B cell (primary cell): ENCODE measurements around the gene COMT. TPM values are rescaled to one million over a fixed set of nuclear protein-coding genes. Genes with fewer than 3 reads are reported as not detected.

Experiments
- ATAC-seq: fragments of 200-7000 bp; cut with Tn5 transposase; one replicate; pipeline ENCODE4 v1.10.0; 2021; ENCODE audit warnings: low read depth, mild to moderate bottlenecking, moderate number of reproducible peaks, moderate library complexity
- CTCF ChIA-PET: fragments of 350-600 bp; sonication (Branson Sonifier 250); formaldehyde crosslinking; loops from one replicate; lab custom pipeline; 2021; ENCODE audit warnings: antibody characterized with exemption, inconsistent platforms; lab: Charles Lee
- POLR2A ChIA-PET: fragments of 350-600 bp; sonication (Branson Sonifier 250); formaldehyde crosslinking; loops from one replicate; lab custom pipeline; 2021; ENCODE audit warnings: antibody characterized with exemption; lab: Charles Lee
- DNase-seq: peaks from one replicate; pipeline ENCODE4 v3.0.0; 2013
- H2AFZ ChIP-seq: 2 replicates; pipeline ENCODE4 v1.6.1; 2012; ENCODE audit warnings: mild to moderate bottlenecking, low read depth, low read length; ENCODE audit not compliant: insufficient read depth, poor library complexity, severe bottlenecking
- H3K27ac ChIP-seq, 2 donors: 1 replicate in 1 of 2; 2 replicates in 1 of 2; pipeline ENCODE4 v1.5.1; 2012 to 2013; ENCODE audit warnings: low read length in 2 of 2, mild to moderate bottlenecking in 2 of 2, moderate library complexity in 1 of 2
- H3K27me3 ChIP-seq, 4 experiments: fragments of 200-600 bp in 1 of 4; sonication (generic) in 1 of 4; replicated peaks in 1 of 4; 1 replicate in 2 of 4; 2 replicates in 2 of 4; pipeline versions ENCODE4 v1.6.1 to v1.7.0; 2013 to 2016; ENCODE audit warnings: low read length in 3 of 4, mild to moderate bottlenecking in 2 of 4, mixed read lengths in 1 of 4, moderate library complexity in 1 of 4; ENCODE audit not compliant: insufficient read depth in 4 of 4, control insufficient read depth in 3 of 4; ENCODE audit errors: control extremely low read depth in 1 of 4
- H3K36me3 ChIP-seq, 2 experiments: replicated peaks in 1 of 2; 1 replicate in 1 of 2; 2 replicates in 1 of 2; pipeline versions ENCODE4 v1.6.1 to v1.7.1; 2013; ENCODE audit warnings: low read length in 1 of 2; ENCODE audit not compliant: insufficient read depth in 2 of 2, control insufficient read depth in 1 of 2; ENCODE audit errors: control extremely low read depth in 1 of 2, extremely low read depth in 1 of 2
- H3K4me1 ChIP-seq, 2 donors: fragments of 200-600 bp in 1 of 2; sonication (generic) in 1 of 2; 1 replicate in 1 of 2; 2 replicates in 1 of 2; pipeline versions ENCODE4 v1.5.1 to v1.6.1; 2013 to 2017; ENCODE audit warnings: low read length in 2 of 2; ENCODE audit not compliant: control insufficient read depth in 2 of 2, insufficient read depth in 2 of 2
- H3K4me2 ChIP-seq: replicated peaks from 2 replicates; pipeline ENCODE3; 2012; ENCODE audit warnings: mild to moderate bottlenecking, low read depth, low read length; ENCODE audit not compliant: poor library complexity, severe bottlenecking
- H3K4me3 ChIP-seq, 5 experiments: fragments of 200-600 bp in 1 of 5; sonication (generic) in 1 of 5; 1 replicate in 3 of 5; 2 replicates in 2 of 5; pipeline versions ENCODE4 v1.5.1 to v1.7.0; 2011 to 2016; ENCODE audit warnings: low read length in 4 of 5, mild to moderate bottlenecking in 4 of 5, low read depth in 2 of 5, control low read depth in 1 of 5, moderate library complexity in 1 of 5; ENCODE audit not compliant: insufficient read depth in 1 of 5; ENCODE audit errors: control extremely low read depth in 1 of 5, extremely low read depth in 1 of 5
- H3K79me2 ChIP-seq: fragments of 200-600 bp; sonication (generic); one replicate; pipeline ENCODE4 v1.6.0; 2016; ENCODE audit warnings: low read length; ENCODE audit not compliant: control insufficient read depth, insufficient read depth
- H3K9ac ChIP-seq: fragments of 200-600 bp; sonication (generic); 2 replicates; pipeline ENCODE4 v1.6.1; 2017; ENCODE audit warnings: mild to moderate bottlenecking, low read length, moderate library complexity
- H3K9me3 ChIP-seq, 3 donors: one replicate each; pipeline versions ENCODE4 v1.6.1 to v1.7.1; 2013; ENCODE audit warnings: low read length in 2 of 3; ENCODE audit not compliant: control insufficient read depth in 2 of 3, insufficient read depth in 1 of 3; ENCODE audit errors: control extremely low read depth in 1 of 3
- H4K20me1 ChIP-seq: 2 replicates; pipeline ENCODE4 v1.6.0; 2012; ENCODE audit warnings: mild to moderate bottlenecking, low read length; ENCODE audit not compliant: insufficient read depth, control insufficient read depth, poor library complexity, severe bottlenecking
- H3K27ac Mint-ChIP-seq: one replicate; pipeline ENCODE4 v1.8.0; 2021; ENCODE audit warnings: mixed read lengths
- H3K27me3 Mint-ChIP-seq: one replicate; pipeline ENCODE4 v1.8.0; 2021; ENCODE audit warnings: mixed read lengths
- H3K4me1 Mint-ChIP-seq: one replicate; pipeline ENCODE4 v1.8.0; 2021; ENCODE audit warnings: mixed read lengths
- H3K4me3 Mint-ChIP-seq: one replicate; pipeline ENCODE4 v1.8.0; 2021; ENCODE audit warnings: mixed read lengths
- H3K9me3 Mint-ChIP-seq: one replicate; pipeline ENCODE4 v1.8.0; 2022; ENCODE audit warnings: mixed read lengths; ENCODE audit not compliant: insufficient read depth
- EZH2 ChIP-seq: IDR thresholded peaks from 2 replicates; pipeline ENCODE4 v1.6.1; 2012; ENCODE audit warnings: borderline replicate concordance, low read depth, mild to moderate bottlenecking, moderate library complexity, low read length; ENCODE audit not compliant: insufficient read depth, poor library complexity, severe bottlenecking
- WGBS: methylation state at CpG from one replicate; pipeline ENCODE4 v1.1.5; 2013; ENCODE audit warnings: missing lambda C conversion rate; ENCODE audit not compliant: insufficient coverage; 5-methylcytosine and 5-hydroxymethylcytosine counted together
- intact Hi-C: fragments of 100-400 bp; cut with micrococcal nuclease; formaldehyde crosslinking; loops from one replicate; pipeline ENCODE4 v1.10.0; 2022
- polyA plus RNA-seq: library from polyadenylated mRNA; depleted of rRNA; stranded (reverse); fragments of >200 nt; gene quantifications from 2 replicates; pipeline ENCODE4 v1.2.3, GENCODE V29; 2012
- total RNA-seq, 2 donors: library from RNA; stranded (reverse); fragments of 120-200 nt in 1 of 2; gene quantifications; 1 replicate in 1 of 2; 2 replicates in 1 of 2; pipeline versions ENCODE4 v1.2.3 to v1.2.4, GENCODE V29; 2013 to 2022
- TF ChIP-seq, protein P1 (sequence below): fragments of 200-600 bp; IDR thresholded peaks from one replicate; pipeline ENCODE4 v1.8.0; 2022; ENCODE audit warnings: antibody characterized with exemption, mild to moderate bottlenecking

COMT gene
- total and polyA plus RNA-seq, 2 donors (not counting 1 experiment from before 2014, with no cell fraction given), result 32.6 to 58.3 TPM

GRCh38 chr22:19982991-19983578, 41.5 kb downstream of the COMT start:
- intact Hi-C loops, result loop anchor here (5.0 kb wide), 1 partner anchor 599 kb away; no protein-coding TSS in a partner anchor
- H3K27me3 Mint-ChIP-seq, result no peaks in the 10 kb centered on the region
- Histone ChIP-seq H2AFZ (no peak overlapping the region), H3K9ac (no peak overlapping the region), H4K20me1 (no peaks in the 10 kb centered on the region), H3K27ac (no peak overlapping the region), H3K4me1 (peaks cover 10 to 13% of the 10 kb centered on the region in 2 donors), H3K36me3 (no peaks in the 10 kb centered on the region), H3K9me3 (peaks cover 0 to 4% (median 0%) of the 10 kb centered on the region in 3 donors), H3K4me3 (no peak overlapping the region), H3K79me2 (no peaks in the 10 kb centered on the region), H3K27me3 (peaks cover 0 to 11% (median 0%) of the 10 kb centered on the region in 4 experiments), H3K4me2 (no peak overlapping the region)
- H3K4me3 Mint-ChIP-seq, result no peak overlapping the region
- no peaks in the 10 kb centered on the region for H3K9me3 Mint-ChIP-seq
- H3K4me1 Mint-ChIP-seq, result peaks cover 7% of the 10 kb centered on the region
- ChIA-PET CTCF (no interaction called here), POLR2A (no interaction called here)
- ATAC-seq (no peak), DNase-seq (no peak)
- WGBS, result 91% methylated on average over 8 of the region's 8 CpGs
- TF ChIP-seq EZH2, result no peak
- TF ChIP-seq, protein P1, sequence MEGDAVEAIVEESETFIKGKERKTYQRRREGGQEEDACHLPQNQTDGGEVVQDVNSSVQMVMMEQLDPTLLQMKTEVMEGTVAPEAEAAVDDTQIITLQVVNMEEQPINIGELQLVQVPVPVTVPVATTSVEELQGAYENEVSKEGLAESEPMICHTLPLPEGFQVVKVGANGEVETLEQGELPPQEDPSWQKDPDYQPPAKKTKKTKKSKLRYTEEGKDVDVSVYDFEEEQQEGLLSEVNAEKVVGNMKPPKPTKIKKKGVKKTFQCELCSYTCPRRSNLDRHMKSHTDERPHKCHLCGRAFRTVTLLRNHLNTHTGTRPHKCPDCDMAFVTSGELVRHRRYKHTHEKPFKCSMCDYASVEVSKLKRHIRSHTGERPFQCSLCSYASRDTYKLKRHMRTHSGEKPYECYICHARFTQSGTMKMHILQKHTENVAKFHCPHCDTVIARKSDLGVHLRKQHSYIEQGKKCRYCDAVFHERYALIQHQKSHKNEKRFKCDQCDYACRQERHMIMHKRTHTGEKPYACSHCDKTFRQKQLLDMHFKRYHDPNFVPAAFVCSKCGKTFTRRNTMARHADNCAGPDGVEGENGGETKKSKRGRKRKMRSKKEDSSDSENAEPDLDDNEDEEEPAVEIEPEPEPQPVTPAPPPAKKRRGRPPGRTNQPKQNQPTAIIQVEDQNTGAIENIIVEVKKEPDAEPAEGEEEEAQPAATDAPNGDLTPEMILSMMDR, result no peak
- H3K27ac Mint-ChIP-seq, result no peak overlapping the region

- TF ChIP-seq EZH2, result no peak
- TF ChIP-seq, protein P1, result no peak
- H3K27ac Mint-ChIP-seq, result no peak overlapping the region
- Histone ChIP-seq H3K4me3 (no peak overlapping the region), H3K27ac (no peak overlapping the region), H2AFZ (no peak overlapping the region), H3K4me2 (no peak overlapping the region), H4K20me1 (no peaks in the 10 kb centered on the region), H3K9ac (no peak overlapping the region), H3K36me3 (no peaks in the 10 kb centered on the region), H3K4me1 (peaks cover 10 to 13% of the 10 kb centered on the region in 2 donors), H3K79me2 (no peaks in the 10 kb centered on the region), H3K27me3 (peaks cover 0 to 11% (median 0%) of the 10 kb centered on the region in 4 experiments), H3K9me3 (peaks cover 0 to 4% (median 0%) of the 10 kb centered on the region in 3 donors)
- POLR2A ChIA-PET, result no interaction called here
- peaks cover 7% of the 10 kb centered on the region for H3K4me1 Mint-ChIP-seq
- no peaks in the 10 kb centered on the region for H3K9me3 Mint-ChIP-seq
- WGBS, result 86% methylated on average over 2 of the region's 5 CpGs
- no peak overlapping the region for H3K4me3 Mint-ChIP-seq
- intact Hi-C loops, result loop anchor here (5.0 kb wide), 1 partner anchor 599 kb away; no protein-coding TSS in a partner anchor
- H3K27me3 Mint-ChIP-seq, result no peaks in the 10 kb centered on the region
- CTCF ChIA-PET, result no interaction called here
- ATAC-seq (no peak), DNase-seq (no peak)
Observed at GRCh38 chr22:19983741-19984140, 42.2 kb downstream of the COMT start.
